Measurements from ENCODE around the gene LHX4.
A peak's percentile ranks its signal among the peaks of the same experiment; 100 is the strongest.

Gene LHX4

GRCh38 chr1:180241716-180242544, 11.9 kb downstream of the LHX4 start:
- peaks cover 28 to 67% (median 43%) of the 10 kb centered on the region in 5 experiments for H3K27me3 ChIP-seq (replicated peaks in 2 of 5; ENCODE audit: control insufficient read depth in 4 of 5, insufficient read depth in 5 of 5, low read length in 4 of 5)
- ChIA-PET POLR2A (no interaction called here), CTCF (interaction anchor here (1.1 to 1.2 kb wide), 2 partner anchors 11 to 236 kb away, joined by 3 to 4 read pairs; no protein-coding TSS in a partner anchor)
- 86% methylated on average over 8 of the region's 8 CpGs for WGBS (ENCODE audit: insufficient coverage)
- no peaks in the 10 kb centered on the region for H3K9me3 ChIP-seq (ENCODE audit: control extremely low read depth in 1 of 5, control insufficient read depth in 4 of 5, insufficient read depth in 2 of 5, low read depth in 1 of 5, low read length in 4 of 5)
- no peak overlapping the region for H3K27ac ChIP-seq (ENCODE audit: insufficient read depth in 1 of 2, low read depth in 1 of 2, low read length in 2 of 2, poor library complexity in 1 of 2, severe bottlenecking in 2 of 2)
- no peaks in the 10 kb centered on the region for H3K36me3 ChIP-seq (ENCODE audit: control insufficient read depth in 4 of 4, insufficient read depth in 4 of 4, low read length in 3 of 4)
- no peak overlapping the region for H3K4me3 ChIP-seq (ENCODE audit: control insufficient read depth in 1 of 7, extremely low read depth in 1 of 7, insufficient read depth in 4 of 7, low read depth in 2 of 7, low read length in 6 of 7)
- no peaks in the 10 kb centered on the region for H3K4me1 ChIP-seq (ENCODE audit: control extremely low read depth in 1 of 4, control insufficient read depth in 4 of 4, insufficient read depth in 4 of 4, low read length in 3 of 4)
- DNase-seq = peak in 2 of 3 donors; percentile 59 to 69

GRCh38 chr1:180243517-180244221, 13.6 kb downstream of the LHX4 start:
- no peaks in the 10 kb centered on the region for H3K4me1 ChIP-seq (ENCODE audit: control extremely low read depth in 1 of 4, control insufficient read depth in 4 of 4, insufficient read depth in 4 of 4, low read length in 3 of 4)
- no peaks in the 10 kb centered on the region for H3K36me3 ChIP-seq (ENCODE audit: control insufficient read depth in 4 of 4, insufficient read depth in 4 of 4, low read length in 3 of 4)
- no peak overlapping the region for H3K4me3 ChIP-seq (ENCODE audit: control insufficient read depth in 1 of 7, extremely low read depth in 1 of 7, insufficient read depth in 4 of 7, low read depth in 2 of 7, low read length in 6 of 7)
- ChIA-PET POLR2A (no interaction called here), CTCF (no interaction called here)
- no peak for DNase-seq
- no peak overlapping the region for H3K27ac ChIP-seq (ENCODE audit: insufficient read depth in 1 of 2, low read depth in 1 of 2, low read length in 2 of 2, poor library complexity in 1 of 2, severe bottlenecking in 2 of 2)
- no peaks in the 10 kb centered on the region for H3K9me3 ChIP-seq (ENCODE audit: control extremely low read depth in 1 of 5, control insufficient read depth in 4 of 5, insufficient read depth in 2 of 5, low read depth in 1 of 5, low read length in 4 of 5)
- 96% methylated on average over 7 of the region's 11 CpGs for WGBS (ENCODE audit: insufficient coverage)
- H3K27me3 ChIP-seq (replicated peaks in 2 of 5; ENCODE audit: control insufficient read depth in 4 of 5, insufficient read depth in 5 of 5, low read length in 4 of 5) = peaks cover 16 to 50% (median 30%) of the 10 kb centered on the region in 5 experiments

GRCh38 chr1:180244840-180245239, 14.8 kb downstream of the LHX4 start:
- Histone ChIP-seq H3K36me3 (ENCODE audit: control insufficient read depth in 4 of 4, insufficient read depth in 4 of 4, low read length in 3 of 4) (no peaks in the 10 kb centered on the region), H3K4me3 (ENCODE audit: control insufficient read depth in 1 of 7, extremely low read depth in 1 of 7, insufficient read depth in 4 of 7, low read depth in 2 of 7, low read length in 6 of 7) (no peak overlapping the region), H3K27ac (ENCODE audit: insufficient read depth in 1 of 2, low read depth in 1 of 2, low read length in 2 of 2, poor library complexity in 1 of 2, severe bottlenecking in 2 of 2) (no peak overlapping the region), H3K9me3 (ENCODE audit: control extremely low read depth in 1 of 5, control insufficient read depth in 4 of 5, insufficient read depth in 2 of 5, low read depth in 1 of 5, low read length in 4 of 5) (no peaks in the 10 kb centered on the region), H3K27me3 (replicated peaks in 2 of 5; ENCODE audit: control insufficient read depth in 4 of 5, insufficient read depth in 5 of 5, low read length in 4 of 5) (peaks cover 10 to 38% (median 21%) of the 10 kb centered on the region in 5 experiments), H3K4me1 (ENCODE audit: control extremely low read depth in 1 of 4, control insufficient read depth in 4 of 4, insufficient read depth in 4 of 4, low read length in 3 of 4) (no peaks in the 10 kb centered on the region)
- 96% methylated on average over 6 of the region's 6 CpGs for WGBS (ENCODE audit: insufficient coverage)
- DNase-seq = no peak
- POLR2A ChIA-PET = no interaction called here
- CTCF ChIA-PET = interaction anchor here (1.1 kb wide), 1 partner anchor 8 kb away, joined by 4 read pairs; no protein-coding TSS in a partner anchor

GRCh38 chr1:180246579-180246978, 16.5 kb downstream of the LHX4 start:
- H3K36me3 ChIP-seq (ENCODE audit: control insufficient read depth in 4 of 4, insufficient read depth in 4 of 4, low read length in 3 of 4) = no peaks in the 10 kb centered on the region
- ChIA-PET CTCF (no interaction called here), POLR2A (no interaction called here)
- peaks cover 2 to 21% (median 7%) of the 10 kb centered on the region in 5 experiments for H3K27me3 ChIP-seq (replicated peaks in 2 of 5; ENCODE audit: control insufficient read depth in 4 of 5, insufficient read depth in 5 of 5, low read length in 4 of 5)
- H3K4me1 ChIP-seq (ENCODE audit: control extremely low read depth in 1 of 4, control insufficient read depth in 4 of 4, insufficient read depth in 4 of 4, low read length in 3 of 4) = no peaks in the 10 kb centered on the region
- no peak overlapping the region for H3K4me3 ChIP-seq (ENCODE audit: control insufficient read depth in 1 of 7, extremely low read depth in 1 of 7, insufficient read depth in 4 of 7, low read depth in 2 of 7, low read length in 6 of 7)
- no peak overlapping the region for H3K27ac ChIP-seq (ENCODE audit: insufficient read depth in 1 of 2, low read depth in 1 of 2, low read length in 2 of 2, poor library complexity in 1 of 2, severe bottlenecking in 2 of 2)
- no peaks in the 10 kb centered on the region for H3K9me3 ChIP-seq (ENCODE audit: control extremely low read depth in 1 of 5, control insufficient read depth in 4 of 5, insufficient read depth in 2 of 5, low read depth in 1 of 5, low read length in 4 of 5)
- no peak for DNase-seq
- WGBS (ENCODE audit: insufficient coverage) = 100% methylated on average over 4 of the region's 5 CpGs

- H3K4me1 ChIP-seq (ENCODE audit: control extremely low read depth in 1 of 4, control insufficient read depth in 4 of 4, insufficient read depth in 4 of 4, low read length in 3 of 4) = no peaks in the 10 kb centered on the region
- 100% methylated on average over 2 of the region's 3 CpGs for WGBS (ENCODE audit: insufficient coverage)
- H3K9me3 ChIP-seq (ENCODE audit: control extremely low read depth in 1 of 5, control insufficient read depth in 4 of 5, insufficient read depth in 2 of 5, low read depth in 1 of 5, low read length in 4 of 5) = no peaks in the 10 kb centered on the region
- H3K27me3 ChIP-seq (replicated peaks in 2 of 5; ENCODE audit: control insufficient read depth in 4 of 5, insufficient read depth in 5 of 5, low read length in 4 of 5) = peaks cover 2 to 18% (median 7%) of the 10 kb centered on the region in 5 experiments
- H3K4me3 ChIP-seq (ENCODE audit: control insufficient read depth in 1 of 7, extremely low read depth in 1 of 7, insufficient read depth in 4 of 7, low read depth in 2 of 7, low read length in 6 of 7) = no peak overlapping the region
- ChIA-PET POLR2A (no interaction called here), CTCF (interaction anchor here (1.1 kb wide), 1 partner anchor 432 kb away, joined by 3 read pairs; no protein-coding TSS in a partner anchor)
- DNase-seq = no peak
- no peak overlapping the region for H3K27ac ChIP-seq (ENCODE audit: insufficient read depth in 1 of 2, low read depth in 1 of 2, low read length in 2 of 2, poor library complexity in 1 of 2, severe bottlenecking in 2 of 2)
- H3K36me3 ChIP-seq (ENCODE audit: control insufficient read depth in 4 of 4, insufficient read depth in 4 of 4, low read length in 3 of 4) = no peaks in the 10 kb centered on the region
Observed at GRCh38 chr1:180247061-180247460, 17.0 kb downstream of the LHX4 start.

GRCh38 chr1:180247580-180247979, 17.5 kb downstream of the LHX4 start:
- WGBS (ENCODE audit: insufficient coverage) = 100% methylated on average over 3 of the region's 4 CpGs
- Histone ChIP-seq H3K4me3 (ENCODE audit: control insufficient read depth in 1 of 7, extremely low read depth in 1 of 7, insufficient read depth in 4 of 7, low read depth in 2 of 7, low read length in 6 of 7) (no peak overlapping the region), H3K27me3 (replicated peaks in 2 of 5; ENCODE audit: control insufficient read depth in 4 of 5, insufficient read depth in 5 of 5, low read length in 4 of 5) (peaks cover 0 to 15% (median 4%) of the 10 kb centered on the region in 5 experiments), H3K9me3 (ENCODE audit: control extremely low read depth in 1 of 5, control insufficient read depth in 4 of 5, insufficient read depth in 2 of 5, low read depth in 1 of 5, low read length in 4 of 5) (no peaks in the 10 kb centered on the region), H3K27ac (ENCODE audit: insufficient read depth in 1 of 2, low read depth in 1 of 2, low read length in 2 of 2, poor library complexity in 1 of 2, severe bottlenecking in 2 of 2) (no peak overlapping the region), H3K4me1 (ENCODE audit: control extremely low read depth in 1 of 4, control insufficient read depth in 4 of 4, insufficient read depth in 4 of 4, low read length in 3 of 4) (no peaks in the 10 kb centered on the region), H3K36me3 (ENCODE audit: control insufficient read depth in 4 of 4, insufficient read depth in 4 of 4, low read length in 3 of 4) (no peaks in the 10 kb centered on the region)
- ChIA-PET POLR2A (no interaction called here), CTCF (interaction anchor here (1.0 to 1.1 kb wide), 2 partner anchors 26 to 433 kb away, joined by 3 read pairs; no protein-coding TSS in a partner anchor)
- no peak for DNase-seq

- ChIA-PET CTCF (interaction anchor here (1.0 to 1.2 kb wide), 3 partner anchors 25 to 434 kb away, joined by 3 to 6 read pairs (median 3); no protein-coding TSS in a partner anchor), POLR2A (no interaction called here)
- 98% methylated on average over 7 of the region's 7 CpGs for WGBS (ENCODE audit: insufficient coverage)
- Histone ChIP-seq H3K36me3 (ENCODE audit: control insufficient read depth in 4 of 4, insufficient read depth in 4 of 4, low read length in 3 of 4) (no peaks in the 10 kb centered on the region), H3K27me3 (replicated peaks in 2 of 5; ENCODE audit: control insufficient read depth in 4 of 5, insufficient read depth in 5 of 5, low read length in 4 of 5) (peaks cover 0 to 9% (median 3%) of the 10 kb centered on the region in 5 experiments), H3K9me3 (ENCODE audit: control extremely low read depth in 1 of 5, control insufficient read depth in 4 of 5, insufficient read depth in 2 of 5, low read depth in 1 of 5, low read length in 4 of 5) (no peaks in the 10 kb centered on the region), H3K4me3 (ENCODE audit: control insufficient read depth in 1 of 7, extremely low read depth in 1 of 7, insufficient read depth in 4 of 7, low read depth in 2 of 7, low read length in 6 of 7) (no peak overlapping the region), H3K4me1 (ENCODE audit: control extremely low read depth in 1 of 4, control insufficient read depth in 4 of 4, insufficient read depth in 4 of 4, low read length in 3 of 4) (no peaks in the 10 kb centered on the region), H3K27ac (ENCODE audit: insufficient read depth in 1 of 2, low read depth in 1 of 2, low read length in 2 of 2, poor library complexity in 1 of 2, severe bottlenecking in 2 of 2) (no peak overlapping the region)
- DNase-seq = no peak
Observed at GRCh38 chr1:180248176-180248575, 18.1 kb downstream of the LHX4 start.

All from common myeloid progenitor, CD34-positive (primary cell).